H9 (cell line): ENCODE data around the gene ANKRD12. TPM values are rescaled to one million over a fixed set of nuclear protein-coding genes. Genes with fewer than 3 reads are reported as not detected.

Experiments used
- DNase-seq: peaks from one replicate; pipeline ENCODE4 v3.0.0-alpha.2; 2017
- H2AFZ ChIP-seq: one replicate; pipeline ENCODE4 v1.6.1; 2013; ENCODE audit warnings: mild to moderate bottlenecking, low read length, control low read depth, moderate library complexity
- H2AK5ac ChIP-seq: 2 replicates; pipeline ENCODE4 v1.6.1; 2013; ENCODE audit warnings: low read length, control low read depth, mixed read lengths; ENCODE audit not compliant: insufficient read length
- H2BK120ac ChIP-seq: one replicate; pipeline ENCODE4 v1.6.1; 2013; ENCODE audit warnings: low read depth, mild to moderate bottlenecking, low read length, control low read depth, inconsistent platforms; ENCODE audit not compliant: poor library complexity, severe bottlenecking
- H2BK12ac ChIP-seq: 2 replicates; pipeline ENCODE4 v1.6.1; 2013; ENCODE audit warnings: low read length, control low read depth, mixed read lengths, low read depth; ENCODE audit not compliant: insufficient read length
- H2BK15ac ChIP-seq: 2 replicates; pipeline ENCODE4 v1.6.1; 2013; ENCODE audit warnings: low read depth, low read length, control low read depth
- H2BK20ac ChIP-seq: one replicate; pipeline ENCODE4 v1.6.1; 2013; ENCODE audit warnings: low read depth, mild to moderate bottlenecking, low read length, control low read depth, inconsistent platforms; ENCODE audit not compliant: poor library complexity, severe bottlenecking
- H2BK5ac ChIP-seq: 2 replicates; pipeline ENCODE4 v1.6.1; 2013; ENCODE audit warnings: low read length, control low read depth, mixed read lengths; ENCODE audit not compliant: insufficient read length
- H3K14ac ChIP-seq: 2 replicates; pipeline ENCODE4 v1.6.1; 2013; ENCODE audit warnings: low read length, control low read depth; ENCODE audit not compliant: insufficient read depth
- H3K18ac ChIP-seq: 2 replicates; pipeline ENCODE4 v1.6.1; 2013; ENCODE audit warnings: low read depth, mild to moderate bottlenecking, mixed read lengths, low read length, control low read depth; ENCODE audit not compliant: insufficient read length
- H3K23ac ChIP-seq: 2 replicates; pipeline ENCODE4 v1.6.1; 2013; ENCODE audit warnings: low read length, control low read depth, mixed read lengths, low read depth; ENCODE audit not compliant: insufficient read length
- H3K23me2 ChIP-seq: 2 replicates; pipeline ENCODE4 v1.6.1; 2013; ENCODE audit warnings: low read depth, mild to moderate bottlenecking, mixed read lengths, low read length, control low read depth; ENCODE audit not compliant: insufficient read length, poor library complexity, severe bottlenecking
- H3K27ac ChIP-seq: 2 replicates; pipeline ENCODE4 v1.5.1; 2013; ENCODE audit warnings: low read length, control low read depth, mixed read lengths, low read depth; ENCODE audit not compliant: insufficient read length
- H3K27me3 ChIP-seq: 2 replicates; pipeline ENCODE4 v1.6.1; 2013; ENCODE audit warnings: low read length, control low read depth, inconsistent platforms; ENCODE audit not compliant: insufficient read depth
- H3K4ac ChIP-seq: 2 replicates; pipeline ENCODE4 v1.6.1; 2013; ENCODE audit warnings: low read depth, mild to moderate bottlenecking, control low read depth, inconsistent platforms, low read length, moderate library complexity
- H3K4me1 ChIP-seq: 2 replicates; pipeline ENCODE4 v1.6.1; 2013; ENCODE audit warnings: low read length, control low read depth, inconsistent platforms; ENCODE audit not compliant: insufficient read depth
- H3K4me2 ChIP-seq: 2 replicates; pipeline ENCODE4 v1.6.1; 2013; ENCODE audit warnings: low read length, control low read depth, mixed read lengths; ENCODE audit not compliant: insufficient read length, insufficient read depth
- H3K56ac ChIP-seq: 2 replicates; pipeline ENCODE4 v1.6.1; 2013; ENCODE audit warnings: low read depth, mild to moderate bottlenecking, mixed read lengths, low read length, control low read depth; ENCODE audit not compliant: insufficient read length
- H3K79me1 ChIP-seq: 2 replicates; pipeline ENCODE4 v1.6.1; 2013; ENCODE audit warnings: low read depth, mild to moderate bottlenecking, moderate library complexity, low read length, control low read depth, inconsistent platforms; ENCODE audit not compliant: insufficient read depth, poor library complexity, severe bottlenecking
- H3K79me2 ChIP-seq: 2 replicates; pipeline ENCODE4 v1.6.1; 2013; ENCODE audit warnings: low read length, control low read depth, inconsistent platforms; ENCODE audit not compliant: insufficient read depth
- H3K9ac ChIP-seq: 2 replicates; pipeline ENCODE4 v1.6.1; 2013; ENCODE audit warnings: low read length, control low read depth, mixed read lengths; ENCODE audit not compliant: insufficient read length; ENCODE audit errors: extremely low read depth
- H3K9me3 ChIP-seq: one replicate; pipeline ENCODE4 v1.6.1; 2013; ENCODE audit warnings: low read depth, low read length, inconsistent platforms; ENCODE audit not compliant: control insufficient read depth
- H3T11ph ChIP-seq: one replicate; pipeline ENCODE4 v1.6.1; 2013; ENCODE audit warnings: mild to moderate bottlenecking, low read length, control low read depth, inconsistent platforms
- H4K20me1 ChIP-seq: one replicate; pipeline ENCODE4 v1.6.1; 2013; ENCODE audit not compliant: control insufficient read depth, insufficient read length, insufficient read depth
- H4K5ac ChIP-seq: 2 replicates; pipeline ENCODE4 v1.6.1; 2013; ENCODE audit warnings: low read depth, mild to moderate bottlenecking, mixed read lengths, low read length, control low read depth; ENCODE audit not compliant: insufficient read length
- H4K8ac ChIP-seq: replicated peaks from 2 replicates; pipeline ENCODE4 v1.6.1; 2013; ENCODE audit warnings: low read length, control low read depth, mixed read lengths, low read depth; ENCODE audit not compliant: insufficient read length
- H4K91ac ChIP-seq: 2 replicates; pipeline ENCODE4 v1.6.1; 2013; ENCODE audit warnings: low read depth, mild to moderate bottlenecking, moderate library complexity, mixed read lengths, low read length, control low read depth; ENCODE audit not compliant: insufficient read length
- H3K27ac Mint-ChIP-seq, 3 experiments: 2 replicates in 2 of 3; 3 replicates in 1 of 3; pipeline ENCODE4 v1.8.0; 2020 to 2021; ENCODE audit warnings: mixed read lengths in 3 of 3, mild to moderate bottlenecking in 1 of 3, moderate library complexity in 1 of 3
- H3K27me3 Mint-ChIP-seq: 2 replicates; pipeline ENCODE4 v1.8.0; 2021; ENCODE audit warnings: low read depth, mild to moderate bottlenecking, moderate library complexity, mixed read lengths
- H3K36me3 Mint-ChIP-seq, 3 experiments: 2 replicates in 2 of 3; 3 replicates in 1 of 3; pipeline ENCODE4 v1.8.0; 2020 to 2021; ENCODE audit warnings: low read depth in 3 of 3, mixed read lengths in 3 of 3; ENCODE audit not compliant: insufficient read depth in 1 of 3
- H3K4me1 Mint-ChIP-seq, 2 experiments: 2 replicates each; pipeline ENCODE4 v1.8.0; 2020; ENCODE audit warnings: mixed read lengths in 2 of 2
- H3K4me3 Mint-ChIP-seq, 2 experiments: 2 replicates in 1 of 2; 3 replicates in 1 of 2; pipeline ENCODE4 v1.8.0; 2020 to 2021; ENCODE audit warnings: mild to moderate bottlenecking in 2 of 2, mixed read lengths in 2 of 2, moderate library complexity in 1 of 2
- H3K9me3 Mint-ChIP-seq, 2 experiments: 2 replicates in 1 of 2; 3 replicates in 1 of 2; pipeline ENCODE4 v1.8.0; 2020; ENCODE audit warnings: mild to moderate bottlenecking in 2 of 2, mixed read lengths in 2 of 2, moderate library complexity in 1 of 2
- CTCF ChIP-seq: fragments of 200-600 bp; sonication (generic); conservative IDR thresholded peaks from 3 replicates; pipeline ENCODE4 v1.8.0; 2021; ENCODE audit warnings: antibody characterized with exemption, mild to moderate bottlenecking
- WGBS: extraction: QIAGEN DNeasy Blood & Tissue Kit; methylation state at CpG from one replicate; pipeline ENCODE4 v1.1.7; 2013; ENCODE audit warnings: missing lambda C conversion rate, low lambda C conversion rate, mixed read lengths; ENCODE audit not compliant: insufficient read length; ENCODE audit errors: extremely low coverage; 5-methylcytosine and 5-hydroxymethylcytosine counted together
- total RNA-seq: library from RNA; stranded (reverse); gene quantifications from 2 replicates; pipeline ENCODE4 v1.2.1, GENCODE V29; 2021

The ANKRD12 gene
- total RNA-seq, 1 experiment from 2014 or later, result 38.9 TPM

- DNase-seq, result no peak
- peaks cover 14 to 18% (median 15%) of the 10 kb centered on the region in 3 experiments for H3K36me3 Mint-ChIP-seq
- Histone ChIP-seq H3K56ac (no peak overlapping the region), H3K4ac (no peak overlapping the region), H4K20me1 (no peaks in the 10 kb centered on the region), H2BK12ac (no peak overlapping the region), H3K27ac (no peak overlapping the region), H2BK120ac (no peak overlapping the region), H3K27me3 (no peaks in the 10 kb centered on the region), H3T11ph (no peak overlapping the region), H2BK5ac (no peak overlapping the region), H3K14ac (no peak overlapping the region), H3K9ac (no peak overlapping the region), H4K91ac (no peak overlapping the region), H3K9me3 (no peaks in the 10 kb centered on the region), H4K5ac (no peak overlapping the region), H2AK5ac (no peak overlapping the region), H3K79me1 (no peaks in the 10 kb centered on the region), H3K4me1 (no peaks in the 10 kb centered on the region), H3K4me2 (no peak overlapping the region), H2AFZ (no peak overlapping the region), H3K79me2 (no peaks in the 10 kb centered on the region), H3K23me2 (no peaks in the 10 kb centered on the region), H2BK20ac (no peak overlapping the region), H4K8ac (no peak overlapping the region), H3K23ac (no peak overlapping the region), H2BK15ac (no peak overlapping the region), H3K18ac (no peak overlapping the region)
- WGBS, result no CpG with 5 or more reads among the region's 4 CpGs
- peaks cover 0 to 3% of the 10 kb centered on the region in 2 experiments; a peak in 1 of 4 replicates for H3K4me1 Mint-ChIP-seq
- no peak overlapping the region for H3K4me3 Mint-ChIP-seq
- H3K27ac Mint-ChIP-seq, result no peak overlapping the region; a peak in 1 of 7 replicates
- no peaks in the 10 kb centered on the region for H3K27me3 Mint-ChIP-seq
- H3K9me3 Mint-ChIP-seq, result peaks cover 8 to 11% of the 10 kb centered on the region in 2 experiments
- TF ChIP-seq CTCF, result no peak
Measured at GRCh38 chr18:9174302-9174701, 37.7 kb downstream of the ANKRD12 start.
